Dermis blood vessel endothelial cell (primary cell): Measurements from ENCODE around the gene TMEM234. TPM values are rescaled to one million over a fixed set of nuclear protein-coding genes. Genes with fewer than 3 reads are reported as not detected.
A peak's percentile ranks its signal among the peaks of the same experiment; 100 is the strongest.

Experiments
- DNase-seq: peaks from one replicate; pipeline ENCODE4 v3.0.0; 2010
- total RNA-seq: library from RNA; depleted of rRNA; stranded (reverse); fragments of >200 nt; gene quantifications from 2 replicates; pipeline ENCODE4 v1.2.3, GENCODE V29; 2014

TMEM234 gene
- total RNA-seq, 1 donor from 2014 or later, result 12.3 TPM

- peak; percentile 75 for DNase-seq
Observed at GRCh38 chr1:32172621-32173245, 49.4 kb downstream of the TMEM234 start.

GRCh38 chr1:32170991-32171390 lies 51.2 kb downstream of the TMEM234 start:
- DNase-seq, result no peak

Other genes starting within 250 kb of the TMEM234 start
- gene KHDRBS1, start 208.5 kb downstream of the TMEM234 start, total RNA-seq, result 60.9 and 143 TPM in 2 replicates
- gene TMEM39B, start 149.4 kb downstream of the TMEM234 start, total RNA-seq, result 9.9 and 18.3 TPM in 2 replicates
- gene KPNA6, start 114.3 kb downstream of the TMEM234 start, total RNA-seq, result 34.4 and 50.3 TPM in 2 replicates
- 83.7 and 93.6 TPM in 2 replicates for gene TXLNA, start 42.7 kb downstream of the TMEM234 start, total RNA-seq
- 10.8 and 16.8 TPM in 2 replicates for gene CCDC28B, start 21.8 kb downstream of the TMEM234 start, total RNA-seq
- gene IQCC, start 16.7 kb downstream of the TMEM234 start, total RNA-seq, result 1.0 and 1.2 TPM in 2 replicates
- not detected in 2 replicates for gene DCDC2B, start 13.3 kb downstream of the TMEM234 start, total RNA-seq
- gene EIF3I, start 54 bp upstream of the TMEM234 start, total RNA-seq, result 339 and 353 TPM in 2 replicates
- 2.4 and 30.8 TPM in 2 replicates for gene FAM167B, start 24.9 kb upstream of the TMEM234 start, total RNA-seq
- gene LCK, start 28.9 kb upstream of the TMEM234 start, total RNA-seq, result 0.09 and 0.17 TPM in 2 replicates
- gene HDAC1, start 69.7 kb upstream of the TMEM234 start, total RNA-seq, result 176 and 202 TPM in 2 replicates
- gene MARCKSL1, start 113.9 kb upstream of the TMEM234 start, total RNA-seq, result 129 and 147 TPM in 2 replicates
- 0.88 and 2.0 TPM in 2 replicates for gene FAM229A, start 140.1 kb upstream of the TMEM234 start, total RNA-seq
- gene TSSK3, start 140.2 kb upstream of the TMEM234 start, total RNA-seq, result 0.14 TPM in 1 of 2 replicates, not detected in the other
- 61.5 and 75.7 TPM in 2 replicates for gene BSDC1, start 172.1 kb upstream of the TMEM234 start, total RNA-seq
- gene ZBTB8B, start 242.7 kb upstream of the TMEM234 start, total RNA-seq, result under 0.01 TPM in 2 replicates